ENCODE data around the gene HDAC9.

DNA sequence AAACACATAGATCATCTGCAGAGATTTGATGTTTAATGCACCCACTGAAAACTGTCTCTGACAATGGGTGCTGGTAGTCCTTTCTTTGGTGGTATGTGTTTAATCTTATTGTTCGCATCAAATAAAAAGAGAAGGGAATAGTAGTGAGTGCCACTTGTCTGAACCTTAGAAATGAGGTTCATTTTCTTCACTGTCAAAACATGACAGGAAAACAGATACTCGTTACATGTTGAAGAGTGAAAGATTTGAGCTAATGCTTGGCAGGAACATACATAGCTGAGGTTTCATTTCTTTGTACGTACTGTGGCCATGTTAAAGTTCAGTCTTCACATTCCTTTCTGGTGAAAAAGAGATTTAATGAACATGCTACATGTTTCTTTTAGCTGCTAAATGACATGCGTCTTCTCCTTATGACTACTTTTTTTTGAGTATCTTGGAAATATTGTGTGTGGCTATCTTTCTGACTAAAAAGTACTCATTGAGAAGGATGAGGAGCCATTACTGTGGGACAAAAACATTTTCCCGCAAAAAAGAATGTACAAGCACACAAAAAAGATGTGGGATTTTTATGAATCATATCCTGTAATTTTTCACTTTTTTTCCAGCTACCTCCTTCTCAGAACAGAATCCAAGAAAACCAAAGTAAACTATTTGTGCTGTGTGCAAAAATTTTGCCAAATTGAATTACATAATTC lies 513.8 kb downstream of the HDAC9 start:
- TF ChIP-seq ZFP30 (CRISPR knock-in tag; IDR thresholded peaks at IDR 0.05) (no peak), TOX (CRISPR knock-in tag; IDR thresholded peaks at IDR 0.05; ENCODE audit: borderline replicate concordance) (no peak), RARB (CRISPR knock-in tag; IDR thresholded peaks at IDR 0.05) (no peak), ISL1 (CRISPR knock-in tag; IDR thresholded peaks at IDR 0.05) (no peak; the same call in 1 of the 2 replicates), ZFP3 (CRISPR knock-in tag; IDR thresholded peaks at IDR 0.05) (no peak), GLIS3 (CRISPR knock-in tag; IDR thresholded peaks at IDR 0.05) (no peak), ZC3H10 (CRISPR knock-in tag; IDR thresholded peaks at IDR 0.05) (no peak), ZNF8 (CRISPR knock-in tag; IDR thresholded peaks at IDR 0.05) (no peak), CSDC2 (CRISPR knock-in tag; IDR thresholded peaks at IDR 0.05) (no peak)
- TF ChIP-seq, protein P1, sequence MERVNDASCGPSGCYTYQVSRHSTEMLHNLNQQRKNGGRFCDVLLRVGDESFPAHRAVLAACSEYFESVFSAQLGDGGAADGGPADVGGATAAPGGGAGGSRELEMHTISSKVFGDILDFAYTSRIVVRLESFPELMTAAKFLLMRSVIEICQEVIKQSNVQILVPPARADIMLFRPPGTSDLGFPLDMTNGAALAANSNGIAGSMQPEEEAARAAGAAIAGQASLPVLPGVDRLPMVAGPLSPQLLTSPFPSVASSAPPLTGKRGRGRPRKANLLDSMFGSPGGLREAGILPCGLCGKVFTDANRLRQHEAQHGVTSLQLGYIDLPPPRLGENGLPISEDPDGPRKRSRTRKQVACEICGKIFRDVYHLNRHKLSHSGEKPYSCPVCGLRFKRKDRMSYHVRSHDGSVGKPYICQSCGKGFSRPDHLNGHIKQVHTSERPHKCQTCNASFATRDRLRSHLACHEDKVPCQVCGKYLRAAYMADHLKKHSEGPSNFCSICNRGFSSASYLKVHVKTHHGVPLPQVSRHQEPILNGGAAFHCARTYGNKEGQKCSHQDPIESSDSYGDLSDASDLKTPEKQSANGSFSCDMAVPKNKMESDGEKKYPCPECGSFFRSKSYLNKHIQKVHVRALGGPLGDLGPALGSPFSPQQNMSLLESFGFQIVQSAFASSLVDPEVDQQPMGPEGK (CRISPR knock-in tag; IDR thresholded peaks at IDR 0.05; ENCODE audit: borderline replicate concordance): no peak

All from SK-N-SH treated with all-trans-retinoic acid at 6 μM for 48 hours (cell line).